DOHH2 (cell line): Measurements from ENCODE around the gene DCAF6.

Source experiments
- H3F3A ChIP-seq: fragments of 200-600 bp; sonication (generic), shearing (Covaris generic); 2 replicates; pipeline ENCODE4 v1.6.0; 2016; ENCODE audit warnings: antibody characterized with exemption, mild to moderate bottlenecking; ENCODE audit not compliant: control insufficient read depth, insufficient read depth
- H3K27ac ChIP-seq: fragments of 200-600 bp; sonication (generic); 2 replicates; pipeline ENCODE4 v1.5.1; 2014; ENCODE audit warnings: low read depth, mild to moderate bottlenecking, low read length, moderate library complexity
- H3K27me3 ChIP-seq: fragments of 200-600 bp; sonication (generic); 2 replicates; pipeline ENCODE4 v1.6.1; 2014; ENCODE audit warnings: mild to moderate bottlenecking, low read length, mixed read lengths; ENCODE audit not compliant: control insufficient read depth
- H3K36me3 ChIP-seq: fragments of 200-600 bp; sonication (generic); 2 replicates; pipeline ENCODE4 v1.6.1; 2014; ENCODE audit warnings: mild to moderate bottlenecking, low read length, moderate library complexity, mixed read lengths; ENCODE audit not compliant: control insufficient read depth
- H3K4me1 ChIP-seq: fragments of 200-600 bp; sonication (generic); 2 replicates; pipeline ENCODE4 v1.6.1; 2014; ENCODE audit warnings: mild to moderate bottlenecking, low read length, mixed read lengths; ENCODE audit not compliant: control insufficient read depth
- H3K4me2 ChIP-seq: fragments of 200-600 bp; sonication (generic); 2 replicates; pipeline ENCODE4 v1.6.0; 2014; ENCODE audit warnings: mild to moderate bottlenecking, low read length, moderate library complexity
- H3K4me3 ChIP-seq: fragments of 200-600 bp; sonication (generic); 2 replicates; pipeline ENCODE4 v1.5.1; 2014; ENCODE audit warnings: mild to moderate bottlenecking, low read length, mixed read lengths
- H3K79me2 ChIP-seq: fragments of 200-600 bp; sonication (generic); 2 replicates; pipeline ENCODE4 v1.6.1; 2014; ENCODE audit warnings: mild to moderate bottlenecking, low read length, mixed read lengths; ENCODE audit not compliant: control insufficient read depth
- H3K9me2 ChIP-seq: fragments of 200-600 bp; sonication (generic); replicated peaks from 2 replicates; pipeline ENCODE4 v1.6.1; 2014; ENCODE audit warnings: mild to moderate bottlenecking, low read length, mixed read lengths; ENCODE audit not compliant: control insufficient read depth
- H3K9me3 ChIP-seq: fragments of 200-600 bp; sonication (generic); 2 replicates; pipeline ENCODE4 v1.6.1; 2014; ENCODE audit warnings: antibody characterized with exemption, low read length, mixed read lengths; ENCODE audit not compliant: control insufficient read depth, insufficient read depth
- H4K20me1 ChIP-seq: fragments of 200-600 bp; sonication (generic); 2 replicates; pipeline ENCODE4 v1.6.0; 2014; ENCODE audit warnings: low read depth, mild to moderate bottlenecking, antibody characterized with exemption, low read length, moderate library complexity; ENCODE audit not compliant: control insufficient read depth, insufficient read depth
- EZH2phosphoT487 ChIP-seq: fragments of 200-600 bp; sonication (generic); IDR thresholded peaks from 2 replicates; pipeline ENCODE4 v1.6.1; 2017; ENCODE audit warnings: borderline replicate concordance, mild to moderate bottlenecking, antibody characterized with exemption, low read length, moderate library complexity, mixed read lengths
- TF ChIP-seq, protein P1 (sequence below): fragments of 200-600 bp; sonication (generic); IDR thresholded peaks from one replicate; pipeline ENCODE4 v1.5.1; 2014; ENCODE audit warnings: antibody characterized with exemption, mild to moderate bottlenecking, low read depth, low read length; ENCODE audit not compliant: poor library complexity, severe bottlenecking

DCAF6 gene

DNA sequence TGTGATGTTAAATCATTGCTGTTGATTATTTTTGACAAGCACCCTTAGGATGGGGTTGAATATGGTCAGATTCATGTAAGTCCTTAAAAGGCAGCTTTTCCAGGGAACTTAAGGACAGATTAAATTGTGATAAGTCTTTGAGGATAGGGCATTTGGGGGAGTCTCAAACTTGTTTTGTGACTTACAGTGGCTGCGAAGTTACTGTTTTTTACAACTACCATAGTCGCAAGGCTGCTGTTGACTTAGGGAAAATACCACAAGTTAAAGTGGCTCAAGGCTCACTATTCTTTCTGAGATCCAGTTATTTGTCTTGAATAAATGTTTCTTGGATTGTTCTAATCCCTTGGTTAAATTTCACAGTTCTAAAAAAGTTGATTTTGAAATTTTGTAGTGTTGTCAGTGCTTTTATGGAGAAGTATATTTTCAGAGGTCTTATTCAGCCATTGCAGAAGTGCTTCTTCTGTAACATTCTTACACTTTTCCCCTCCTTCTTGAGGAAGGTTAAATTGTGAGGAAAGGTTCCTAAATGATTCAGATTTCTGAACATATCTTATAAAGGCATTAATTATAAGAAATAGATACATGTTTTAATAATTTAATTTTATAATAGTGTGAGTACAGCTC lies 47.4 kb downstream of the DCAF6 start:
- Histone ChIP-seq H3K79me2 (peaks cover 10% of the 10 kb centered on the region; the same call in 1 of the 2 replicates), H3K36me3 (peaks cover 7% of the 10 kb centered on the region; the same call in 1 of the 2 replicates), H3K27me3 (no peaks in the 10 kb centered on the region), H3K27ac (no peak overlapping the region), H3K4me3 (no peak overlapping the region), H3K9me3 (no peaks in the 10 kb centered on the region), H3F3A (no peaks in the 10 kb centered on the region), H3K4me1 (no peaks in the 10 kb centered on the region), H4K20me1 (no peaks in the 10 kb centered on the region), H3K4me2 (no peak overlapping the region), H3K9me2 (no peaks in the 10 kb centered on the region)
- TF ChIP-seq, protein P1, sequence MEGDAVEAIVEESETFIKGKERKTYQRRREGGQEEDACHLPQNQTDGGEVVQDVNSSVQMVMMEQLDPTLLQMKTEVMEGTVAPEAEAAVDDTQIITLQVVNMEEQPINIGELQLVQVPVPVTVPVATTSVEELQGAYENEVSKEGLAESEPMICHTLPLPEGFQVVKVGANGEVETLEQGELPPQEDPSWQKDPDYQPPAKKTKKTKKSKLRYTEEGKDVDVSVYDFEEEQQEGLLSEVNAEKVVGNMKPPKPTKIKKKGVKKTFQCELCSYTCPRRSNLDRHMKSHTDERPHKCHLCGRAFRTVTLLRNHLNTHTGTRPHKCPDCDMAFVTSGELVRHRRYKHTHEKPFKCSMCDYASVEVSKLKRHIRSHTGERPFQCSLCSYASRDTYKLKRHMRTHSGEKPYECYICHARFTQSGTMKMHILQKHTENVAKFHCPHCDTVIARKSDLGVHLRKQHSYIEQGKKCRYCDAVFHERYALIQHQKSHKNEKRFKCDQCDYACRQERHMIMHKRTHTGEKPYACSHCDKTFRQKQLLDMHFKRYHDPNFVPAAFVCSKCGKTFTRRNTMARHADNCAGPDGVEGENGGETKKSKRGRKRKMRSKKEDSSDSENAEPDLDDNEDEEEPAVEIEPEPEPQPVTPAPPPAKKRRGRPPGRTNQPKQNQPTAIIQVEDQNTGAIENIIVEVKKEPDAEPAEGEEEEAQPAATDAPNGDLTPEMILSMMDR = no peak
- no peak for TF ChIP-seq EZH2phosphoT487

DNA sequence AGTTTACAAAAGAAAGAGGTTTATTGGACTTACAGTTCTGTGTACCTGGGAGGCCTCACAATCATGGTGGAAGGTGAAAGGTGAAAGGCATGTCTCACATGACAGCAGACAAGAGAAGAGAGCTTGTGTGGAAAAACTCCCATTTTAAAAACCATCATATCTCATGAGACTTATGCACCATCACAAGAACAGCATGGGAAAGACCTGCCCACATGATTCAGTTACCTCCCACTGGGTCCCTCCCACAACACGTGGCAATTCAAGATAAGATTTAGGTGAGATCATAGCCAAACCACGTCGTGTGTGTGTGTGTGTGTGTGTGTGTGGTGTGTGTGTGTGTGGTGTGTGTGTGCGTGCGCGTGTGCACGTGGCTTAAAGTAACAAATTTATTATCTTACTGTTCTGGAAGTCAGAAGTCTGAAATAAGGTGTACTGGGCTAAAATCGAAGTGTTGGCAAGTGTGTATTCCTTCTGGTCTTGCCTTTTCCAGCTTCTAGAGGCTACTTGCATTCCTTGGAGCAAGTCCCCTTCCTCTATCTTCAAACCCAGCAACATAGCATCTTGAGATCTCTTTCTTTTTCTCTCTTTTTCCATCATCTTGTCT lies 48.5 kb downstream of the DCAF6 start:
- no peak overlapping the region for H3K4me3 ChIP-seq
- no peaks in the 10 kb centered on the region for H3K9me3 ChIP-seq
- H3K4me1 ChIP-seq = no peaks in the 10 kb centered on the region
- no peak overlapping the region for H3K4me2 ChIP-seq
- no peaks in the 10 kb centered on the region for H4K20me1 ChIP-seq
- H3K9me2 ChIP-seq = no peaks in the 10 kb centered on the region
- no peaks in the 10 kb centered on the region for H3K27me3 ChIP-seq
- TF ChIP-seq EZH2phosphoT487 = no peak
- H3F3A ChIP-seq = no peaks in the 10 kb centered on the region
- H3K79me2 ChIP-seq = peaks cover 10% of the 10 kb centered on the region; the same call in 1 of the 2 replicates
- 0 out of 2 replicates have a peak, but pooled peaks cover 4% of the 10 kb centered on the region for H3K36me3 ChIP-seq
- H3K27ac ChIP-seq = no peak overlapping the region

DNA sequence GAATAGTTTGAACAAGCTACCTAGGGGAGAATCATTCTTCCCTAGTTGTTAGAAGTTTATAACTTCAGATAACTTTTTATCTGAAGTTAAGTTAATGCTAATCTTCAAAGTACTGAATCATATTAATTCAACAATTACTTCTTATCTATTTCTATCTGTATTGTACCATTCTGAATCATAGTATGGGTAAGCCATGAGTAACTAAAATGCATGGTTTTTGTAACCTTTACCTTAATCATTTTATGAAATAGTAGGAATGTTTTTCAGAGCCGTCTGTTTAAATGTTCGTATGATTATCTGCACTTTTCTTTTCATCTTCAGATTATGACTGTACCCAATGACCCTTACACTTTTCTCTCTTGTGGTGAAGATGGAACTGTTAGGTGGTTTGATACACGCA lies 50.7 kb downstream of the DCAF6 start:
- Histone ChIP-seq H3K9me3 (no peaks in the 10 kb centered on the region), H3K4me2 (no peak overlapping the region), H3K79me2 (peaks cover 10% of the 10 kb centered on the region; the same call in 1 of the 2 replicates), H3K36me3 (peaks cover 7% of the 10 kb centered on the region), H3K27ac (no peak overlapping the region), H3K4me1 (no peaks in the 10 kb centered on the region), H4K20me1 (no peaks in the 10 kb centered on the region), H3K4me3 (no peak overlapping the region), H3K27me3 (no peaks in the 10 kb centered on the region), H3F3A (peaks cover 5% of the 10 kb centered on the region; the same call in 1 of the 2 replicates), H3K9me2 (no peaks in the 10 kb centered on the region)
- TF ChIP-seq, protein P1 = no peak
- no peak for TF ChIP-seq EZH2phosphoT487

DNA sequence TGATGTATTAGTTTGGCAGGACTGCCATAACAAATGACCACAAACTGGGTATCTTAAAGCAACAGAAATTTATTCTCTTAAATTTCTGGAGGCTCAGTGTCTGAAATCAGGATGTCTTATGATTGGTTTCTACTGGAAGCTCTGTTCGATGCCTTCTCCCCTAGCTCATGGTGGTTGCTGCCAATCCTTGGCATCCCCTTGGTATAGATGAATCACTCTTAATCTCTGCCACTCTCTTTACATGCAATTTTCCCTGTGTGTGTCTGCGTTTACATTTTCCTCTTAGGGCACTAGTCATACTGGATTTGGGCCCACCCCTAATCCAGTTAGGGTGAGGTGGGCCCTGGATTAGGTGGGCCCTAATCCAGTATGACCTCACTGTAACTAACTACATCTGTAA lies 55.1 kb downstream of the DCAF6 start:
- no peaks in the 10 kb centered on the region for H3K4me1 ChIP-seq
- peaks cover 5% of the 10 kb centered on the region; the same call in 1 of the 2 replicates for H3F3A ChIP-seq
- H3K27ac ChIP-seq = no peak overlapping the region
- no peaks in the 10 kb centered on the region for H3K27me3 ChIP-seq
- no peaks in the 10 kb centered on the region for H4K20me1 ChIP-seq
- no peaks in the 10 kb centered on the region for H3K79me2 ChIP-seq
- H3K9me3 ChIP-seq = no peaks in the 10 kb centered on the region
- TF ChIP-seq, protein P1 = no peak
- TF ChIP-seq EZH2phosphoT487 = no peak
- H3K4me2 ChIP-seq = no peak overlapping the region
- H3K9me2 ChIP-seq = no peaks in the 10 kb centered on the region
- peaks cover 16% of the 10 kb centered on the region for H3K36me3 ChIP-seq
- no peak overlapping the region for H3K4me3 ChIP-seq
